NCI-H345 (cell line): ENCODE data around the gene PNPLA1.

Experiments used
- DNase-seq: peaks from one replicate; lab custom pipeline; 2025; lab: John Stamatoyannopoulos, UW

Gene PNPLA1

GRCh38 chr6:36317623-36318022 is 47.8 kb downstream of the PNPLA1 start:
- DNase-seq = no peak

- DNase-seq = no peak
Observed at GRCh38 chr6:36318690-36319435, 49.0 kb downstream of the PNPLA1 start.

GRCh38 chr6:36319436-36319762 is 49.5 kb downstream of the PNPLA1 start:
- peak; percentile 77 for DNase-seq

- DNase-seq = no peak
Observed at GRCh38 chr6:36319821-36320220, 50.0 kb downstream of the PNPLA1 start.

GRCh38 chr6:36320475-36320874 is 50.6 kb downstream of the PNPLA1 start:
- peak; percentile 7 for DNase-seq

- DNase-seq = no peak
Observed at GRCh38 chr6:36322591-36322990, 52.7 kb downstream of the PNPLA1 start.

GRCh38 chr6:36323062-36323461 is 53.2 kb downstream of the PNPLA1 start:
- DNase-seq = no peak

GRCh38 chr6:36324191-36324590 is 54.3 kb downstream of the PNPLA1 start:
- DNase-seq = no peak

- no peak for DNase-seq
Observed at GRCh38 chr6:36324715-36325114, 54.9 kb downstream of the PNPLA1 start.

- no peak for DNase-seq
Observed at GRCh38 chr6:36326356-36326995, 56.6 kb downstream of the PNPLA1 start.

GRCh38 chr6:36327226-36327918 is 57.5 kb downstream of the PNPLA1 start:
- peak; percentile 77 for DNase-seq

GRCh38 chr6:36327919-36328236 is 58.0 kb downstream of the PNPLA1 start:
- DNase-seq = no peak

GRCh38 chr6:36328600-36328999 is 58.7 kb downstream of the PNPLA1 start:
- no peak for DNase-seq

- no peak for DNase-seq
Observed at GRCh38 chr6:36329798-36330291, 60.0 kb downstream of the PNPLA1 start.

GRCh38 chr6:36330366-36330765 is 60.5 kb downstream of the PNPLA1 start:
- no peak for DNase-seq

- DNase-seq = no peak
Observed at GRCh38 chr6:36331381-36331780, 61.5 kb downstream of the PNPLA1 start.

- no peak for DNase-seq
Observed at GRCh38 chr6:36333171-36333895, 63.5 kb downstream of the PNPLA1 start.

GRCh38 chr6:36333931-36334725 is 64.3 kb downstream of the PNPLA1 start:
- no peak for DNase-seq

- no peak for DNase-seq
Observed at GRCh38 chr6:36334832-36335459, 65.1 kb downstream of the PNPLA1 start.

GRCh38 chr6:36335465-36336207 is 65.8 kb downstream of the PNPLA1 start:
- no peak for DNase-seq
